HG03571 (cell line): ENCODE data around the gene HOXD1.

Source experiments
- ATAC-seq: cut with Tn5 transposase; IDR thresholded peaks from one replicate; pipeline ENCODE4 v1.9.1; 2021; ENCODE audit not compliant: unreplicated experiment

HOXD1 gene

DNA sequence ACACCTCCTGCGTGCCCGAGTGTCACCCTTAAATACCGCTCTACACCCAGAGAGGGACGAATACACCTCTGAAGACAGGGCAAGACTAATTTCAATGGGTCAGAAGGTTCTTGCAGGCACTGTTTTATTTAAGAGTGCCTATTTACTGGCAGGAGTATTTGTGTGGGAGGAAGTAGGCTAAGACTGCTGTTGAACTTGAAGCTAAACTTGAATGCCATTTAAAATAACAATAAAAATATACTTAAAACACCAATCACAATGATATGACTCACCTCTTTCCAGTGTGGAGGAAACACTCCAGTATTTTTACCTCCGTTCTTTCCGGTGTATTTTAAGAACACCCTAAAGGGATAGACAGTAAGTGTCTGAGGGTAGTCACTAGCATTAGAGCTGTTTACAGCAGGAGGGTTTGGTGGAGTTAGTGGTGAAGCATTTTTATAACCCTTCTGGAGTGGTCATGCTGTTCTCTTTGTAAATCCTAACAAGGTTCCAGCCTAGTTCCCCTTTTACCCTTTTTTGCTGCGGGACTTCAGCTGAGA is 9.6 kb upstream of the HOXD1 start:
- ATAC-seq: no peak

DNA sequence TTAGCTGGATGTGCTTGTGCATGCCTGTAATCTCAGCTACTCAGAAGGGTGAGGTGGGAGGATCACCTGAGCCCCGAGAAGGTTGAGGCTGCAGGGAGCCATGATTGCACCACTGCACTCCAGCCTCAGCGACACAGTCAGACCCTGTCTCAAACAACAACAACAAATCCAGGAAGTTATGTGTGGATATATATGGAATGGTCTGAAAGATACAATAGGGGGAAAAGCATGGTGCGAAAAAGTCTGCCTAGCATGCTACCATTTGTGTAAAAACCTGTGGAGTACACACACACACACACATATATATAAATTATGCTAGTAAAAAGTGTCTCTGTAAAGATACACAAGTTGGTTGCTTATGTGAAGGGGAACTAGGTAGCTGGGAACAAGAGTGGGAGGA is 6.9 kb upstream of the HOXD1 start:
- no peak for ATAC-seq

DNA sequence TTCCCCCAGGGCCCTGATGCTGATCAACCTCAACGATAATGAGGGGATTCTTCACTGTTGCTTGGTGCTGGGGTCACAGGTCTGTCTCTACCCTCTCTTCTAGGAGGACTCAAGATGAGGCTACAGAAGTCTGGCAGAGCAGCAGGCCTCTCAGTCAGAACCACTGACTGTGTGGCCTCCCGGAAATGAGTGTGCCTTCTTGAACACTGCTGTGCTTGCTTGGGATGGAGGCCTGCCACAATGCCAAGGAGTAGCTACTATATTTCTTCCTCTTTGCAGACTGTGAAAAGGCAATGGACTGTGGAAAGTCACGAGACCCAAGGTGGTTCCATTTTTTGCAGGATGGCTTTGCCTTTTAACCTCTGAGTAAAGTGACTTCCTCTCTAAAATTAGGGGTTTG is 5.8 kb upstream of the HOXD1 start:
- ATAC-seq: no peak

DNA sequence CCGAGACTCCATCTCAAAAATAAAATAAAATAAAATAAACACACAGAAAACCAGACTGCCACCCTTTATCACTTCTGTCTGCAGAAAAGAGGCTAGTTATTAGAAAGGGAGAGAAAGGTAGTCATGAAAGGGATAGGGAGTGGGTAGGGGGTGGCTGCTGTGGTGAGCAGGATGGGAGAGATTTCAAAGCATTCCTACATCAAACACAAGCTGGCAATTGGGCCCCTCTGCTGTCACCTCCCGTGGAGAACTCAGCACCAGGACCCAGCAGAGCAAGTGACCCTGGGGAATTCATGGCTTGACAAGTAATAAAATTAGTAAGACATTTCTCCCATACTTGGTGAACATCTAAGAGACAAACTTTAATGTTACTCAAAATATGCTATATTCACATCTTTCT is 3.7 kb upstream of the HOXD1 start:
- ATAC-seq: no peak

DNA sequence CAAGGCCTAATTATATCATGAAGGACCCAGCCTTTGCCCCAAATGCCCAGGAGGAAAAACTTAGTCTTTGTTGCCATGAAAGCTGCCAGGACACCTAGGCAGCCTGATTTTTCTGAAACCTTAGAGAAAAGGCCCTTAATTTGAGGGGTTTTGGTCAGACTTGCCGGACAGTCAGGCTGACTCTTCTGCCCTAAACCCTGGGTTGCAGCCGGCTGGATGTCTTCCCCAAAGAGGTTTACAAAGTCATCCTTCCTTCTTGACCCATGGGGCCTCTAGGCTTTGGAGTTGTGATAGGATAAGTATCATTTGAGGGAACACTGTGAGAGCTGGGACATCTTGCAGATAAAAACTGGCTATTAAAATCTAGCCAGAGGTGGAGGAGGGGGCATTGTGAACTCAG is 2.4 kb upstream of the HOXD1 start:
- no peak for ATAC-seq

DNA sequence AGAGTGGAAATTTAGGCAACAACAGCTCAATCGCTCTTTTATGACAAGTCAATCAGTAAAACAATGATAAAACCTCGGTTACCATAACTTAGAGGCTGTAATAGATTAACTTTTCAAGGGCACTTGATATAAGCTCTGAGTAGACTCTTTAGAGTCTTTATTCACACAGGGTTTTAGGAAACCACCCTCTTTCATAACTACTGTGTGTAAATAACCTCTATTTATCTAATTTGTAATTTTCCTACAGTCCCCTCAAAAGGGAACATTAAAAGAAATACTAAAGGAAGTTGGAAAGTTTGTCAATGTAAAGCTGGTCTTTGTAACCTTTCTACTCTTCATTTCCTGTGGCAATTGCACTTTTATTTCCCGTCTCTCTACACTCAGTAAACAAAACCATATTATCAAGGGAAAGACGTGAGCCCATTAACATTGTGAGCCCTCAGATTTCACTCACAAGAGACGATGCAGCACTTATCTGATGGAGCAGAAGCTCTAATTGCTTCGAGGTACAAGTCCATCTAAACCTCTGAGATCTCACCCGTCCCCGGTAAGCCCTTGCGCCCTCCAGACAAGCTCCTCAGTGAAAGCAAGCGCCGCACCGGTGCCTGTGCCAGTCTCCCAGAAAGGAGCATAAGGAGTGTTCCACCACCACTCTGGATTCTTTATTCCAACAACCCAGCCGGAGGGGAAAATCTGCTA is 1.1 kb upstream of the HOXD1 start:
- ATAC-seq: no peak

DNA sequence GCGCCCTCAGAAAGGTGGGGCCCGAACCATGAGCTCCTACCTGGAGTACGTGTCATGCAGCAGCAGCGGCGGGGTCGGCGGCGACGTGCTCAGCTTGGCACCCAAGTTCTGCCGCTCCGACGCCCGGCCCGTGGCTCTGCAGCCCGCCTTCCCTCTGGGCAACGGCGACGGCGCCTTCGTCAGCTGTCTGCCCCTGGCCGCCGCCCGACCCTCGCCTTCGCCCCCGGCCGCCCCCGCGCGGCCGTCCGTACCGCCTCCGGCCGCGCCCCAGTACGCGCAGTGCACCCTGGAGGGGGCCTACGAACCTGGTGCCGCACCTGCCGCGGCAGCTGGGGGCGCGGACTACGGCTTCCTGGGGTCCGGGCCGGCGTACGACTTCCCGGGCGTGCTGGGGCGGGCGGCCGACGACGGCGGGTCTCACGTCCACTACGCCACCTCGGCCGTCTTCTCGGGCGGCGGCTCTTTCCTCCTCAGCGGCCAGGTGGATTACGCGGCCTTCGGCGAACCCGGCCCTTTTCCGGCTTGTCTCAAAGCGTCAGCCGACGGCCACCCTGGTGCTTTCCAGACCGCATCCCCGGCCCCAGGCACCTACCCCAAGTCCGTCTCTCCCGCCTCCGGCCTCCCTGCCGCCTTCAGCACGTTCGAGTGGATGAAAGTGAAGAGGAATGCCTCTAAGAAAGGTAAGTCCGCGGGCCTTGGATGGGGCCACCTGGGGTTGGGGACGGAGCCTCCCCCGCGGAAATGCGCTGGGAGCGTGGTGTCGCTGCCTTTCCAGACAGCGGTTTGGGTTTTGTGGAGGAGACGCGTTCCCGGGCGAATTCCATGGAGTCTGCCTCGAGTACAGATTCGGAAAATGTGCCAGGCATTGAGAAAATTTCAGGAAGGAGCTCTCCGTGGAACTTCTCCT is 559 bp downstream of the HOXD1 start:
- no peak for ATAC-seq

DNA sequence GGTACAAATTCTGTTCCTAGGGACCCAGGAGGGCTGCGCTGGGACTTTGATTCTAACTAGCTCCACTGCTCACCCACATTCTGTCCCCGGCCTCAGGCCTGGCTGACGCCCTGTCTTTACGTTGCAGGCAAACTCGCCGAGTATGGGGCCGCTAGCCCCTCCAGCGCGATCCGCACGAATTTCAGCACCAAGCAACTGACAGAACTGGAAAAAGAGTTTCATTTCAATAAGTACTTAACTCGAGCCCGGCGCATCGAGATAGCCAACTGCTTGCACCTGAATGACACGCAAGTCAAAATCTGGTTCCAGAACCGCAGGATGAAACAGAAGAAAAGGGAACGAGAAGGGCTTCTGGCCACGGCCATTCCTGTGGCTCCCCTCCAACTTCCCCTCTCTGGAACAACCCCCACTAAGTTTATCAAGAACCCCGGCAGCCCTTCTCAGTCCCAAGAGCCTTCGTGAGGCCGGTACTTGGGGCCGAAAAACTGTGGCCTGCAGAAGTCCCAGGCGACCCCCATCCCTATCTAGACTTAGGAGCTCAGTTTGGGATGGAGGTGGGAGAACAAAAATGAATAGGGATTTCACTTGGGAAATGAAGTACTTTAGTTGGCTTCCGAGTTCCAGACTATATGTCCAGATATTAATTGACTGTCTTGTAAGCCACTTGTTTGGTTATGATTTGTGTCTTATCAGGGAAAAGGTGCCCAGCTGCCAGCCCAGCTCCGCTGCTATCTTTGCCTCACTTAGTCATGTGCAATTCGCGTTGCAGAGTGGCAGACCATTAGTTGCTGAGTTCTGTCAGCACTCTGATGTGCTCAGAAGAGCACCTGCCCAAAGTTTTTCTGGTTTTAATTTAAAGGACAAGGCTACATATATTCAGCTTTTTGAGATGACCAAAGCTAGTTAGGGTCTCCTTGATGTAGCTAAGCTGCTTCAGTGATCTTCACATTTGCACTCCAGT is 1.5 kb downstream of the HOXD1 start:
- no peak for ATAC-seq

DNA sequence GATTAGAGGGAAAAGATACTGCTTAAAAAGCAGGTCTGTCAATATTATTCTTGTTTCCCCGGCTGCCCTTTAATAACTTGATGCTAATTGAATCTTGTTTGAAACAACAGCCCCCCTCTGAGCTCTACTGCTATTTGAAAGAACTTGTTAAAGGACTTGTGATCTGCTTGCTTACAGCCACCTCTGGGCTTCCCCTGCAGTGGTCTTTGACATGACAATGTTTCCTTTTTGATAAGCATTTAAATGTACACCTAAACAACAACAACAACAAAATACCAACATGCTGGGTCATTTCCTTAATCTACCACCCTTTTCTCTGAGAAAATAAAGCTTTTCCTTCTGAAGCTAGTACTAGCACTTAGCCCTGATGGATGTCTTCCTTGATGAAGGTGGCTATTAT is 3.9 kb downstream of the HOXD1 start:
- no peak for ATAC-seq

DNA sequence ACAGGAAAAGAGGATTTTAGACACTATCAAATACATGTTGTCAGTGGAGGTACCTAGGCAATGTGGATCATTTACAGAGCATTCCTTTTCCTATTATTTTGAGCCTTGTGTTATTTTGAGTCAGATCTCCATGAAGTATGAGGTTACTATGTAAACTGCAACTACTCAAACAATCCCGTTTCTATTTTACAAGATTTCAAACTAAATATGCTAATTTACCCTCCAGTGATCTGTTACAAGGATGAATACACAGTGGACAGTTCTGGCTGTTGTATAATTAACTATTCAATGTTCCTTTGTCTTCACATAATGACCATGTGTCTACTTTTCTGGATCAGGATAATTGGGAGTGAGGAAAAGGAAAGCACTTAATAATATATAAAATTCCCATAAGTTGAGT is 4.6 kb downstream of the HOXD1 start:
- no peak for ATAC-seq

DNA sequence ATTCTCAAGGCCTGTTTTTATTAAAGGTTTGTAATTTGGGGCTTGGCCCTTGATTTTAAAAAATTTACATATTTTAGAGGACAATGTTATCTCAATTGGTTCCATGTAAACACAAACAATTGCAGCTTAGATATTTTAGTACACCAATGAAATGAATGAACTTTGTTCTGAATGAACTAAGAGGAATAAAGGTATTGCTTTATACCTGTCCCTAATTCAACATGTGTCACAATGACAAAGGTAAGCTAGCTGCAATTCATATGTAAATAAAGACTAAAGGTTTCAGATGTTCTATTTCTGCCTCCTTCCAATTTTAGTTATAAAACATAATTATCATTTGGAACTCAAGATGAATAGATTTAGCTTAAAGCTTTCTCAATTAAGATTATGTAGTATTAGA is 11.4 kb downstream of the HOXD1 start:
- no peak for ATAC-seq

DNA sequence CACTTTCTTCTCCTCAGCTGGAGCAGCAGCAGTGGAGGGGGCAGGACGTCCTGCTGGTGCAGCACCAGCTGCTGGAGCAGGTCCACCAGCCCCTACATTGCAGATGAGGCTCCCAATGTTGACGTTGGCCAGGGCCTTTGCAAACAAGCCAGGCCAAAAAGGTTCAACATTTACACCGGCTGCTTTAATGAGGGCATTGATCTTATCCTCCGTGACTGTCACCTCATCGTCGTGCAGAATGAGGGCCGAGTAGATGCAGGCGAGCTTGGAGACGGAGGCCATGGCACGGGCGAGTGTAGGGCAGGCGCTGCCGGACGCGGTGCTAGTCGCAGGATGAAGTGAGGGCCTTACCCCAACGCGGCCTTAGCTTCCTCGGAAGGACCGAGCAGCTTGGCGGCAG is 12.5 kb downstream of the HOXD1 start:
- no peak for ATAC-seq

DNA sequence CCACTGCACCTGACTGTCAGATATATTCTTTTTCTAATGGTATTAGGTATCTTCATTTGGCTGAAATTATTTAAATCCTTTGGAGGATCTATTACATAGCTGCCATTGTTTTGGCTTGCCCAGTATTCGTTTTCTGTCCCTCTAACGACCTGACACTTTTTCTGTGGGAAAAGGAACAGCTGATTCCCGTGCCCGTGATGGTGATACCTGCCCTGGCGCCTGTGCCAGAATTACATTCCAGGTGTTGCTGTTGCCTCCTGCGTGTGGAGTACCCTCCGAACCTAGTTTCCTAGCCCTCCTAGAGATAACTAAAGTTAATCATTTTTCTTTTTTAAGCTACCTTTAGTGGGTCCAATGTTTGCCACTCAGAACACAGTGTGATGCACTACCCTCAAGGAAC is 14.0 kb downstream of the HOXD1 start:
- ATAC-seq: no peak

DNA sequence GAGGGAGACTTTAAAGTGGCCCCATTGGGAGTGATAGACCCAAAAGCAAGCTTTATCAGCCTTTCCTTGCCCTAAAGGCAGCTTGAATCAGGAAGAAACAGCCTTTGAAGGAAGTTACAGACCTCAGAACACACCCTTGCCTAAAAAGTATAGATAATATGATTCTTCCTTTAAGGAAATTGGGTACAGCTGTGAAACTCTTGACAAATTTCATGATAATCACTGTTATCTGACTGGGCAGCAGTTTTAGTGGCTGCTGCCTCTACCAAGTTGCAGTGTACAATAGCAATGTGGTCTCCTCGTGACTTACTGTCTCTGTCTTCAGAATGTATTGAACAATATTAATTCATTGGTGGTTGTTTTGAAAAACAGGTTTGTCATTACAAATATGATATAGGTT is 16.7 kb downstream of the HOXD1 start:
- ATAC-seq: no peak

DNA sequence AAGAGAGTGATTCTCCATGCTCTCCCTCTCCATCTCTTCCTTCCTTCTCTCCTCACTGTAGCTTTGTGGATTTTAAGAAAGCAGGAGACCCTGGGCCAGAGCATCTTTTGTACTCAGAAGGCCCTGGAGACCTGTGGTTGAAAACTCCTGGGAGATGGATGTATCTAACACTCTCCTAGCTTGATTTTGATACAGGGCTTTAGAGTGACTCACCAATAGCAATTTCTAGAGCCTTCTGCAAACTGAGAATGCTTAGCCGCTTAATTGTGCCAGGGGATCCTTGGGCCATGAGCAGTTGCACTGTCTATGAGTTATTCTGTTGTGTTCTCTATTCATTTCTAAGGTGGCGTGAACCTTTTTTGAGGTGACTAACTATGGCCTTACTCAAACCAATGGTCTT is 17.7 kb downstream of the HOXD1 start:
- no peak for ATAC-seq

DNA sequence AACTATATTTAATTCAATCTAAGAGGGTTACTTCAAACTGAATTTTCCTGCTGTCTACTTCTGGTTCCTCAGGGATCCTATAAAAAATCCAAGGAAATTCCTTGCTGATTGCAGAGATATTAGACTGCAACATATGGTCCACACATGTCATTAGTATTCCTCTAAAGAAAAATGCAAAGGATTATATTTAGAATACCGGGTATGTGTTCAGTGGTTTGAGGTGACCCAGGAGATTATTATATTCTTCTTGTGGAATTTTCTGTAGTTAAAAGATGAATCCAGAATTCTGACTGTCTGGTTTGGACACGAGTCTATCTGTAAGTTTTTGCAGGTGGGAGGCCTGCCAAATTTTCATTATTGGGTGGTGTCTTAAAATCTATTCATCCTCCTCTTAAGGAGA is 18.2 kb downstream of the HOXD1 start:
- no peak for ATAC-seq

DNA sequence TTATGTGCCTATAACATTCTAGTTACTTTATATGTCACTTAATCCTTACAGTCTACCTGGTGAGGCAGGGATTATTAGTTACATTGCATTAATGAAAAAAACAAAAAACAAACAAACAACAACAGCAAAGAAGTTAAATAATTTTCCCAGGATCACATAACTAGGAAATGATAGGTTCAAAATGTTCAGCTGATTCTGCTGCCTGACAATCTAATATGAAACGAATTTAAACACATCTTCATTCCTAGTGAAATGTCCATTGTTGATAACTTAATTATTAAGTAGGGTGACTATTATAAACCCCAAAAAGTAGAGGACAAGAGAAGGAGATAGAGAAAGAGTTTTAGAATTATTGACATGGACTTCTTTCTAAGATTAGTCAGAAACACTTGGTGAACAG is 22.6 kb downstream of the HOXD1 start:
- ATAC-seq: no peak

DNA sequence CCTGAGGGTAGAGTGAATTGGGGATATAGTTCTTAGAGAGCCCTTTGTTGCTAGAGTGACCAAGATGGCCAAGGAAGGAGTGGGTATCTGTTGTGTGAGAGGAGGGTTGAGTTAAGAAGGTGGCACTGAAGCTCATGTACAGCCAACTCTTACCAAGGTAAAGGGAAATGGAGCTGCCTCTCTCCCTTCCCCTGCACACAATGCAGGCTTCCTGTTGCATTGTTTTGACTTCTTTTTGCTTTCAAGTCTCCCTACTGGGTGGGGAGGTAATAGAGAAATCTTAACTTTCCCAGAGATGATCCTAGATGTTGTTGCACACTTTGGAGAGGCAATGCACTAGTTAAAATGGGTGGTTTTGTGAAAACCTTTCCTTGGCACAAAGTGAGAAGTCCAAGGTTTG is 23.8 kb downstream of the HOXD1 start:
- ATAC-seq: no peak

DNA sequence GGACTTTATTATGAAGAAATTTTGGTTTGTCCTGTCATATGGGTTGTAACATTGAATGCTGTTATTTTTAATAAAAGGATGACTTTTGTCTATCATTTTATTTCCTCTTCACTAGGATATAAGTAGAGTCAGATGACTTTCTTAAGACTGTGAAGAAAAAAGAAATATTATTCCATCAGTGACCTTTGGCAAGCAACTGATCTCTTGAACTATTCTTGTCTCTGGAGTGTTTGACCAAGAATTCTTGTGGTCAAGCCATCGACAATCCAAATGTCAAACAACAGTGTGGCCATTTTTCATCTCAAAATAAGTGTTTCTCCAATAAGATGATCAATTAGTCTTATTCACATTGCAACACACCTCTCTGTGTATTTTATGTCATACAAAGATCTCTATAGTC is 24.9 kb downstream of the HOXD1 start:
- ATAC-seq: no peak

DNA sequence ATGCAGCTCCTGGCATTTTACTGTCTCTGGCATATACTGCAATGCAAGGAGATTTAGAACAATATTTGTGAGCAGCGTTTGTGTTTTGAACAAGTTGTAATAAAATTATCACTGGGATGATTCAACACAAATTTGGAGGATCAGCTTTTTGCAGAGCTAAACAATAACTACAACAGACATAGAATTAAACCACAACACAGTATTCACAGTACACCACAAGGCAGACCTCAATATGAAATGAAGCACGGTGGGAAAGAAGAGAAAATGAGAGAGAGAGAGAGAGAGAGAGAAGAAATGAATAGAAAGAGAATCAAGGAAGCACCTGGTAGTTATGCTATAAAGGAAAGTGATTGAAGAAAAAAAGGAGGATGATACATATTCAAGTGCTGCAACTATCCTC is 39.4 kb downstream of the HOXD1 start:
- no peak for ATAC-seq

DNA sequence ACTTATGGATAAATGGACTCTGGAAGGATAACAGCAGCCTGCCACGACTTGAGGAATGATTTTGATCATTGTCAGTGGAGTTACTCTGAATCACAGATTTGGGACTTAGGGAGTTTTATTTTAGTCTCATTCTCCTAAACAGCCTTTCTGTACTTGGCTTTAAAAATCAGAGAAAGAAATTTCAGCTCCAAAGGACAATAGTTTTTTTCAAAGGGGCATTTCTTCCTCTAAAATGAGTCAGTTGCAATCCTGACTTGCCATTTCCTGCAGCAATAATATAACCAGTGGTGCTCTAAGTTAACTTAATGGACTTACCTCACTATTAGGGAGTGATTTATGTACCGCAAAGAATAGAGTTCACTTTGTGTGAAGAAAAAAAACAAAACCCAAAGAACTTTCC is 45.7 kb downstream of the HOXD1 start:
- ATAC-seq: no peak
